Mesenchymal stem cell (in vitro differentiated cells and primary cell): ENCODE data around the gene RRP1B.

ENCODE experiments used
- DNase-seq: peaks from one replicate; pipeline ENCODE4 v3.0.0-alpha.2; 2013
- H2AFZ ChIP-seq: one replicate; pipeline ENCODE4 v1.6.1; 2013; ENCODE audit warnings: low read depth, mild to moderate bottlenecking, control low read depth, inconsistent platforms, low read length, moderate library complexity
- H2AK5ac ChIP-seq: 2 replicates; pipeline ENCODE4 v1.6.1; 2013; ENCODE audit warnings: low read length, moderate library complexity, mild to moderate bottlenecking, inconsistent platforms; ENCODE audit not compliant: severe bottlenecking
- H2BK120ac ChIP-seq: one replicate; pipeline ENCODE4 v1.6.1; 2013; ENCODE audit warnings: low read depth, mild to moderate bottlenecking, inconsistent platforms, low read length, moderate library complexity
- H2BK12ac ChIP-seq, 2 experiments: one replicate each; pipeline ENCODE4 v1.6.1; 2013; ENCODE audit warnings: inconsistent platforms in 2 of 2, low read length in 2 of 2, mild to moderate bottlenecking in 2 of 2, moderate library complexity in 2 of 2, control low read depth in 1 of 2
- H2BK15ac ChIP-seq: one replicate; pipeline ENCODE4 v1.6.1; 2013; ENCODE audit warnings: mild to moderate bottlenecking, low read depth, inconsistent platforms; ENCODE audit not compliant: poor library complexity, severe bottlenecking
- H2BK5ac ChIP-seq: 2 replicates; pipeline ENCODE4 v1.6.1; 2013; ENCODE audit warnings: low read depth, mild to moderate bottlenecking, low read length, control low read depth, inconsistent platforms; ENCODE audit not compliant: poor library complexity, severe bottlenecking
- H3K14ac ChIP-seq, 2 experiments: one replicate each; pipeline ENCODE4 v1.6.1; 2013; ENCODE audit warnings: inconsistent platforms in 2 of 2, low read length in 2 of 2, control low read depth in 1 of 2, mild to moderate bottlenecking in 1 of 2, moderate library complexity in 1 of 2
- H3K18ac ChIP-seq, 2 experiments: one replicate each; pipeline ENCODE4 v1.6.1; 2013; ENCODE audit warnings: inconsistent platforms in 2 of 2, low read length in 2 of 2, control low read depth in 1 of 2, low read depth in 1 of 2, mild to moderate bottlenecking in 1 of 2
- H3K23ac ChIP-seq, 2 experiments: one replicate each; pipeline ENCODE4 v1.6.1; 2013; ENCODE audit warnings: inconsistent platforms in 2 of 2, low read length in 2 of 2, mild to moderate bottlenecking in 2 of 2, moderate library complexity in 2 of 2, control low read depth in 1 of 2
- H3K27ac ChIP-seq: 2 replicates; pipeline ENCODE4 v1.5.1; 2013; ENCODE audit warnings: mild to moderate bottlenecking, moderate library complexity, low read length, control low read depth, inconsistent platforms; ENCODE audit not compliant: poor library complexity, severe bottlenecking
- H3K27me3 ChIP-seq, 2 experiments: 2 replicates each; pipeline versions ENCODE4 v1.6.1 to v1.7.0; 2013; ENCODE audit warnings: low read length in 2 of 2, mild to moderate bottlenecking in 2 of 2, moderate library complexity in 2 of 2, control low read depth in 1 of 2, inconsistent platforms in 1 of 2; ENCODE audit not compliant: control insufficient read depth in 1 of 2, insufficient read depth in 1 of 2
- H3K36me3 ChIP-seq, 2 experiments: 2 replicates each; pipeline versions ENCODE4 v1.6.1 to v1.7.0; 2013; ENCODE audit warnings: low read length in 2 of 2, control low read depth in 1 of 2, inconsistent platforms in 1 of 2, low read depth in 1 of 2, mild to moderate bottlenecking in 1 of 2; ENCODE audit not compliant: insufficient read depth in 2 of 2, control insufficient read depth in 1 of 2
- H3K4ac ChIP-seq, 2 experiments: one replicate each; pipeline ENCODE4 v1.6.1; 2013; ENCODE audit warnings: inconsistent platforms in 2 of 2, low read length in 2 of 2, mild to moderate bottlenecking in 2 of 2, moderate library complexity in 2 of 2, control low read depth in 1 of 2, low read depth in 1 of 2
- H3K4me1 ChIP-seq: 2 replicates; pipeline ENCODE4 v1.6.1; 2013; ENCODE audit warnings: low read depth, low read length, control low read depth; ENCODE audit not compliant: control insufficient read depth, insufficient read depth
- H3K4me2 ChIP-seq: 2 replicates; pipeline ENCODE4 v1.6.1; 2013; ENCODE audit warnings: low read length, mild to moderate bottlenecking, inconsistent platforms; ENCODE audit not compliant: poor library complexity, severe bottlenecking
- H3K4me3 ChIP-seq, 2 experiments: 2 replicates each; pipeline versions ENCODE4 v1.5.1 to v1.7.0; 2013; ENCODE audit warnings: low read length in 2 of 2, mild to moderate bottlenecking in 2 of 2, control low read depth in 1 of 2, low read depth in 1 of 2; ENCODE audit not compliant: insufficient read depth in 1 of 2
- H3K79me1 ChIP-seq: replicated peaks from 2 replicates; pipeline ENCODE4 v1.6.1; 2013; ENCODE audit warnings: mild to moderate bottlenecking, control low read depth, low read length, inconsistent platforms; ENCODE audit not compliant: poor library complexity, severe bottlenecking
- H3K9ac ChIP-seq: 2 replicates; pipeline ENCODE4 v1.7.0; 2013; ENCODE audit warnings: mild to moderate bottlenecking, low read length, moderate library complexity
- H3K9me3 ChIP-seq: 2 replicates; pipeline ENCODE4 v1.7.0; 2013; ENCODE audit warnings: mild to moderate bottlenecking, low read length; ENCODE audit not compliant: control insufficient read depth
- H4K8ac ChIP-seq: one replicate; pipeline ENCODE4 v1.6.1; 2013; ENCODE audit warnings: inconsistent platforms, mild to moderate bottlenecking, low read length, moderate library complexity
- H4K91ac ChIP-seq: one replicate; pipeline ENCODE4 v1.6.1; 2013; ENCODE audit warnings: mild to moderate bottlenecking, low read length, inconsistent platforms
- WGBS: methylation state at CpG from one replicate; pipeline ENCODE4 v1.1.7; 2013; ENCODE audit warnings: mixed read lengths; 5-methylcytosine and 5-hydroxymethylcytosine counted together

RRP1B gene

GRCh38 chr21:43716376-43717165 is 57.2 kb downstream of the RRP1B start:
- peak; percentile 63 for DNase-seq
- Histone ChIP-seq H3K27me3 (no peaks in the 10 kb centered on the region), H3K4ac (no peak overlapping the region), H3K4me2 (no peak overlapping the region), H3K4me1 (peaks cover 40% of the 10 kb centered on the region), H2BK5ac (no peak overlapping the region), H2AK5ac (no peak overlapping the region), H2AFZ (no peak overlapping the region), H2BK120ac (no peak overlapping the region), H3K9ac (no peak overlapping the region), H2BK15ac (no peak overlapping the region), H3K4me3 (no peak overlapping the region), H3K23ac (no peak overlapping the region), H4K91ac (no peak overlapping the region), H3K9me3 (no peaks in the 10 kb centered on the region), H3K18ac (no peak overlapping the region), H3K27ac (no peak overlapping the region), H3K36me3 (peaks cover 0 to 8% of the 10 kb centered on the region in 2 experiments), H3K79me1 (peaks cover 3% of the 10 kb centered on the region), H2BK12ac (no peak overlapping the region), H4K8ac (no peak overlapping the region), H3K14ac (no peak overlapping the region)
- WGBS = 83% methylated on average over 6 of the region's 12 CpGs

- Histone ChIP-seq H2BK120ac (no peak overlapping the region), H3K4me1 (peaks cover 39% of the 10 kb centered on the region), H3K27me3 (no peaks in the 10 kb centered on the region), H3K4ac (no peak overlapping the region), H2AFZ (no peak overlapping the region), H3K9me3 (no peaks in the 10 kb centered on the region), H2BK12ac (no peak overlapping the region), H2AK5ac (no peak overlapping the region), H3K27ac (no peak overlapping the region), H2BK15ac (no peak overlapping the region), H3K79me1 (peaks cover 6% of the 10 kb centered on the region), H3K14ac (no peak overlapping the region), H3K4me3 (no peak overlapping the region), H3K36me3 (peaks cover 0 to 12% of the 10 kb centered on the region in 2 experiments), H3K4me2 (no peak overlapping the region), H3K18ac (no peak overlapping the region), H4K8ac (no peak overlapping the region), H2BK5ac (no peak overlapping the region), H4K91ac (no peak overlapping the region), H3K9ac (no peak overlapping the region), H3K23ac (no peak overlapping the region)
- no peak for DNase-seq
- 83% methylated on average over 11 of the region's 13 CpGs for WGBS
Measured at GRCh38 chr21:43717166-43717853, 58.0 kb downstream of the RRP1B start.

GRCh38 chr21:43717967-43718871 is 58.9 kb downstream of the RRP1B start:
- Histone ChIP-seq H3K18ac (peak overlapping the region; percentile 53 to 54), H3K14ac (no peak overlapping the region), H3K79me1 (peaks cover 7% of the 10 kb centered on the region), H4K8ac (peak overlapping the region; percentile 73), H3K9me3 (no peaks in the 10 kb centered on the region), H3K4me3 (peak overlapping the region; percentile 86 to 87), H3K9ac (peak overlapping the region; percentile 95), H3K27ac (no peak overlapping the region), H3K4me1 (peaks cover 36% of the 10 kb centered on the region), H3K23ac (peak overlapping the region in 1 of 2 experiments; percentile 50), H2BK12ac (peak overlapping the region in 1 of 2 experiments; percentile 34), H2BK5ac (no peak overlapping the region), H3K36me3 (peaks cover 0 to 13% of the 10 kb centered on the region in 2 experiments), H2BK120ac (peak overlapping the region; percentile 76), H3K4ac (peak overlapping the region in 1 of 2 experiments; percentile 30), H2AK5ac (peak overlapping the region; percentile 88), H3K27me3 (no peaks in the 10 kb centered on the region), H4K91ac (peak overlapping the region; percentile 15), H2AFZ (peak overlapping the region; percentile 46), H3K4me2 (peak overlapping the region; percentile 89), H2BK15ac (peak overlapping the region; percentile 88)
- no peak for DNase-seq
- WGBS = 26% methylated on average over 55 of the region's 70 CpGs
